Adipose tissue (tissue), 3 donors: ENCODE data around the gene PAGE4. TPM values are rescaled to one million over a fixed set of nuclear protein-coding genes. Genes with fewer than 3 reads are reported as not detected.

Source experiments
- H3K27ac ChIP-seq: one replicate; pipeline ENCODE4 v1.5.1; 2013; ENCODE audit warnings: low read depth, low read length
- WGBS, 3 donors: extraction: QIAGEN DNeasy Blood & Tissue Kit; methylation state at CpG; one replicate each; pipeline ENCODE4 v1.1.7; 2013; 5-methylcytosine and 5-hydroxymethylcytosine counted together
- polyA plus RNA-seq, 3 donors: library from polyadenylated mRNA; stranded (reverse); fragments of 200-250 nt; gene quantifications; one replicate each; pipeline ENCODE4 v1.2.3, GENCODE V29; 2013
- donor health status: healthy with polysubstance abuse.
- donor health status: Bipolar disorder and iron deficiency.
- donor health status: healthy.

PAGE4 gene, protein sequence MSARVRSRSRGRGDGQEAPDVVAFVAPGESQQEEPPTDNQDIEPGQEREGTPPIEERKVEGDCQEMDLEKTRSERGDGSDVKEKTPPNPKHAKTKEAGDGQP
- polyA plus RNA-seq, result not detected

DNA sequence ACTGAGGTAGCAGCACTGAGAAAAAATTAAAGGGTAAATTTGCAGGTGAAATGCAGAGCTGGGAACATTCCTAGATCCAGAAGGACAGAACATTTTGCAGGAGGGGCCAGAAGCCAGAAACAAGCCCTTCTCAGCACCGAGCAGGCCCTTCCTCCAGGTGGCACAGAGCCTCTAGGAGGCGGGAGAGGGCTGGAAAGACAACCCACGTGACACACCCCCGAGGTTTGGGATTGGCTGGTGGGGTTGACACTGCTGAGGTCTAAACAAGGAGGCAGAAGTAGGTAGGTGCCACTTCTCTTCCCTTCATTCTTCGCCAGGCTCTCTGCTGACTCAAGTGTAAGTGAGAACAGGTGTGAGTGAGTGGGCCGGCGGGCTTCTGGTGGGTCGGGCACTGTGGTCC lies at the start of gene PAGE4:
Gene PAGE4 (plus strand): TSS at position 288 of the 400 bp plus-strand sequence. CDS start 1,126 bp downstream, outside the sequence.
- H3K27ac ChIP-seq, result no peak within 1 kb of the TSS
- 72 to 90% (median 82%) methylated on average over 8 of the region's 8 CpGs for WGBS, 3 donors

DNA sequence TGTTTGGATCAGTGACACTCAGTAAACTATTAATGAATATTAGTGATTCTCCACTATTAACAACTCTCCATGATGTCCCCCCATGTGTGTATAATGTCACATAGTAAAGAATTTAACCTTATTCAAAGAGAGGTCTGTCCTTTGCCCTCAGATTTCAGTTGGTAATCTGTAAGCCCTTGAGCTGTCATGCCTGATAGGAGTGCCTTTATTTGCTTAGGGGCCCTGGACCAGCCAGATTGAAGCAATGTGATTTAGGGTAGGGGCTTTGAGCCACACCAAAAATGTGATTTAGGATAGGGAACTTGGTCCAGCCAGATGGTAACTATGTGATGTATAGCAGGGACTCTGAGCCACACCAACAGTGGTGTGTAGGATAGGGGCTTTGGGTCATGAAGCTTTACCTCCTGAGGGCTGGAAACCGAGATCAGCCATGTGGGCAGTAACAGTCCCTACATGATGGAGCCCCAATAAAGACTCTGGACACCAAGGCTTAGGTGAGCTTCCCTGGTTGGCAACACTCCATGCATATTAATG lies 44.3 kb upstream of the PAGE4 start:
- 64 to 90% (median 68%) methylated on average over 1 of the region's 1 CpG for WGBS, 3 donors
- no peak overlapping the region for H3K27ac ChIP-seq

DNA sequence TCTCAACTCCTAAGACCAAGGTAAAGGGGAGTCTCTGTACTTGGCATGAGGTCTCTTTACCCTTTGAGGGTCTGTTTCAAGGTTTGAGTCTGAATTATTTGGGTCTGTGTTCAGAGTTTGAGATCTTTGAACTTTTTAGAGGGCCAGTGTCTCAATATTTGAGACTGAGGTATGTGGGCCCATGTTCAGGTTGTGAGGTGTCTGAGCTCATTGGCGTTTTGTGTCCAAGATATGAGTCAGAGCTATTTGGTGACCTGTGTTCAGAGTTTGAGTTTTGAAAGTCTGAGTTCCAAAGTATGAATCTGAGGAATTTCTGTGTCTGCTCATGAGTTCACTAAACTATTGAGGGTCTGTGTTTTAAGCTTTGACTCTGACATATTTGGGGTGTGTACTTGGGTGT lies 36.7 kb upstream of the PAGE4 start:
- H3K27ac ChIP-seq, result no peak overlapping the region
- WGBS, 3 donors, result 43 to 74% (median 71%) methylated on average over 1 of the region's 1 CpG

DNA sequence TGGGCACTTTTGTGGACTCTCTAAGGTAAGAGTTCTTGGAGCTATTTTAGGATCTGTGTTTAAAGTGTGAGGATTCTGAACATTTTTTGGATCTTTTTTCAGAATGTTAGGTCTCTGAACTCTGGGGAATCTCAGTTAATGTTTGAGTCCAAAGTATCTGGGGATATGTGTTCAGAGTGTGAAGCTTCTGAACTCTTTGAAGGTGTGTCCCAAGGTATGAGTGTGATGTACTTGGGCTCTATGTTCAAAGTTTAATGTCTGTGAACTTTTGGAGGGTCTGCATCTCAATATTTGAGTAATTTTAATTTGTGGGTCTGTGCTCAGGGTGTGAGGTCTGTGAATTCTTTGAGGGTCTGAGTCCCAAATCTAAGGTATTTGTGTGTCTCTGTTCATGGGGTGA lies 35.4 kb upstream of the PAGE4 start:
- H3K27ac ChIP-seq, result no peak overlapping the region

DNA sequence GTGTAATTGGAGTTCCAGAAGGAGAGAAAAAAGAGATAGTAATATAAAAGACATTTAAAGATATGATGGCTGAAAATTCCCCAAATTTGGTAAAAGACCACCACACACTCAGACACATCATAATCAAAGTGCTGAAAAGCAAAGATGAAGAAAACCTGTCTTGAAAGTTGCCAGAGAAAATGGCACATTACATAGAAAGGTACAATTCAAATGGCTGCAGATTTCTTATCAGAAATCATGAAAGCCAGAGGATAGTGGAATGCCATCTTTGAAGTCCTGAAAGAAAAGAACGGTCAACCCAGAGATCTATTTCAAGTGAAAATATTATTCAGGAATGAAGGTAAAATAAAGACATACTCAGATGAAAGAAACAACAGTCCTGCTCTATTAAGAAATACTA lies 29.3 kb upstream of the PAGE4 start:
- H3K27ac ChIP-seq, result no peak overlapping the region
- 87 to 97% (median 95%) methylated on average over 1 of the region's 1 CpG for WGBS, 3 donors

DNA sequence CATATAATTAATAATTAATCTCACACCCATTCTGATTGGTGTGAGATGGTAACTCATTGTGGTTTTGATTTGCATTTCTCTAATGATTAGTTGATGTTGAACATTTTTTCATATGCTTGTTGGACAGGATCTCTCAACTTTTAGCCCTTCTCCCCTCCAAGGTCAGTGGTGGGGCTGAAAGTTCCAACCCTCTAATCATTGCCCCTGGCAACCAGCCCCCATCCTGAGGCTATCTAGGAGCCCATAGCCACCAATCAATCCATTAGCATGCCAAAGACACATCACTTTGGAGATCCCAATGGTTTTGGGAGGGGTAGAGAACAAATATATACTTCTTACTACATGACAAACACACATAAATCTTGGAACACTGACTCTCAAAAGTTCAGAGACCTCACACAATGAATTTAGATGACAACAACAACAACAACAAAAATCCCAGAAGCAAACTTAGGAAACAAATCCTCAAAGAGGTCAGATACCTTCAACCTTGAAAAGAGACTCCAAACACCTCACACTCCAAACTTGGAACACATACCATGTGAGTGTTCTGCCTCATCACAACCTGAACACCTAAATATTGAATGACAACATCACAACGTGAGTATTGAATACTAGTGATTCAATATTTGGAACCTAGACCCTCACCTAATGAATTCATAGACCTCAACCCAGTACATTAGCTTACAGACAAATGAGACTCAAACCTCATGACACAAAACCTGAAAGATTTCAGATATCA lies 19.0 kb upstream of the PAGE4 start:
- 39 to 83% (median 39%) methylated on average over 1 of the region's 1 CpG for WGBS, 3 donors

DNA sequence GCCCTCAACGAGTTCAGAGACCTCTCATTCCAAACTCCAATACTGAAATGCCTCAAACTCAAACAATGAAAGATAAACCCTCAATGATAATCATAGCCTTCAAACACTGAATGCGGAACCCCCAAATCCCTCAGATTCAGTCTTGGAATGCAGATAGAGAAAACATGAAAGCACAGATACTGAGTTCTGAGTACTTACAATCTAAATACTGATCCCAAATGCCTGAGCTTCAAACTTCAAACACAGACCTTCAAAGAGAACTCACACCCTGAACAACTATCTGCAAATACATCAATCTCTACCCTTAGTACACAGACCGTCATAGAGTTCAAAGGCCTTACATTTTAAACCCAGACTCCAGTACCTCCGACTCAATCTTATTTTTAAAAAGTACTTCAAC lies 16.9 kb upstream of the PAGE4 start:
- H3K27ac ChIP-seq, result no peak overlapping the region
- WGBS, 3 donors, result 40 to 62% (median 59%) methylated on average over 4 of the region's 4 CpGs

More for the DNA sequence above, 19.0 kb upstream of the PAGE4 start:
- H3K27ac ChIP-seq, result no peak overlapping the region

DNA sequence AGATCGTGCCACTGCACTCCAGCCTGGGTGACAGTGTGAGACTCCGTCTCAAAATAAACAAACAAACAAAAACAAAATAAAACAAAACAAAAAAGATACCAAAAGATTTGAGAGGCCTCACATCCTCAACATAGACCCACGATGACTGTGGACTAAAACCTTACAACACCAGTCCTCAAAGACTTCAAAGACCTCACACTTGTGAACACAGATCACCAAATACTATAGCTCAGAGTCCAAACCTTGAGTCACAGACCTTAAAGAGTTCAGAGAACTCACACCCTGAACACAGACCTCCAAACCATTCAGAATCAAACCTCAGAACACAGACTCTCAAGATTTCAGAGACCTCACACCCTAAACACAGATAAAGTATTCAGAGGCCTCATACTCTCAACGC lies 12.7 kb upstream of the PAGE4 start:
- WGBS, 3 donors, result 80 to 95% (median 83%) methylated on average over 4 of the region's 4 CpGs
- H3K27ac ChIP-seq, result no peak overlapping the region

DNA sequence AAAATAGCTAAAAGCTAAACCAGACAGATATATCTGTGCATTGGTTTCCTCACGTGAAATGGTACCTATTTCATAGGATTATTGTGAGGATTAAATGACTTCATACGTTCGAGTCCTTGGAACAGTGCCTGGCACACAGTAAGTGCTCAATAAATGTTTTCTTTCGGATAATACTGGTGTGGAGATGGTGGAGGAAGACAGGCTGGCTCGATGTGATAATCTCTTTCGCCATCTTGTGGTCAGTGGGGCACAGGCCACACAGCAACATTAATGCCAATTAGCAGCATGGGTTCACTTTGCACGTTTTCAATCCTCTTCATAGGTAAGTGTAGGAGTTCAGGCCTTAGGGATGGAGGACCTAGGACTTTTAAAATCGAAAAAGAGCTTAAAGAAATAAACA lies 9.3 kb downstream of the PAGE4 start:
- H3K27ac ChIP-seq, result no peak overlapping the region
- 12 to 24% (median 16%) methylated on average over 8 of the region's 8 CpGs for WGBS, 3 donors

DNA sequence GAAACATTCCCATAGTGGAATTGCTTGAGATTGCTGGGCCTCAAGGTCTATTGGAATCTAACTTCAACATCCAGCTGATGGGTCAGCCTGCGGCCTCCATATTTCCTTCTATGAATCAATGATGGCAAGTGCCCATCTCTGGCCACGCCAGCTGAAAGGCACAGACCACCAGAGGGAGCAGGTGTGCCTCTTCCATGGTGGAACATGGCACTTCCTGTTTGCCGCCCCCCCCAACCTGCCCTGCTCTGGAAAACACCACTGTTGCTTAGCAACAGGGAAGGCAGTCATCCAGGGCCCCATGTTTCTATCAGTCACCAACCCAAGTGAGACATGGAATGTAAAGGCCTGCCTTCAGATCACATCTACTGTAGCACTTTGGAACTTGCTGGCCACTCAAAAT lies 11.6 kb downstream of the PAGE4 start:
- no peak overlapping the region for H3K27ac ChIP-seq
- WGBS, 3 donors, result 42 to 45% (median 45%) methylated on average over 3 of the region's 3 CpGs

DNA sequence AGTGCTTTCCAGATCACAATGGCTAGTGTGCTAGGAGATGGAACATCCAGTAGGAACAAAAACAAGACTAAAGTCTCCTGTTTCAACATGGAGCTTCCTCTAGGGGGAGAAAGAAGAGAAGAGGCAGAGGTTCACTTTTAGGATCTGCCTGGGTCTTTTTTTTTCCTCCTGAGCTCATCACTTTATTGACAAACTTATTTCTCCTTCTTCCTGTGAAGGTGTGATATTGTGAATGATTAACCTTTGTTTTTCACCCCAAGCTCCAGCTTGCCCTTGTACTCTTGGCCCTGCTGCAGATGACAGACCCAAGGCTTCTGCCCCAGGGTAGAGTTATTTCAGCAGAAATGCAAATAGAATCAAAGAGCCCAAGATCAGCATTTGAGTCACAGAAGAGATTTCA lies 13.5 kb downstream of the PAGE4 start:
- H3K27ac ChIP-seq, result no peak overlapping the region

DNA sequence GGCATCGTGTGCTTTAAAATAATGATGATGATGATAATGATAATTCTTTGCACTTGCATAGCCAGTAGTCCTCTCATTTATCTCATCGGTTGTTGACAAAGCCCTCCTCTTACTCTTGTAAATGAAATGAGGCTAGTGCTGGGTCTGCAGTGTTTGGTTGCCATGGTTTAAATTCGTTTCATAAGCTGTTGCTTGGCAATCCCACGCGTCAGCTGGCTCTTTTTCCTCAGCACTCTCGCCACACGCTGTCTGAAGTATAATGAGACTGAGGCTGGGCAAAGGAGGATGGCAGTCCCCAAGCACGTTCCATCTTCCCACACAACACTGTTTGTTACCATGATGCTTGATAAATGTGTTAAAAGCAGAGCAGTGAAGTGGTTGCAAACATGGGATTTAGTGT lies 15.5 kb downstream of the PAGE4 start:
- H3K27ac ChIP-seq, result no peak overlapping the region
- WGBS, 3 donors, result 30 to 79% (median 56%) methylated on average over 8 of the region's 8 CpGs

DNA sequence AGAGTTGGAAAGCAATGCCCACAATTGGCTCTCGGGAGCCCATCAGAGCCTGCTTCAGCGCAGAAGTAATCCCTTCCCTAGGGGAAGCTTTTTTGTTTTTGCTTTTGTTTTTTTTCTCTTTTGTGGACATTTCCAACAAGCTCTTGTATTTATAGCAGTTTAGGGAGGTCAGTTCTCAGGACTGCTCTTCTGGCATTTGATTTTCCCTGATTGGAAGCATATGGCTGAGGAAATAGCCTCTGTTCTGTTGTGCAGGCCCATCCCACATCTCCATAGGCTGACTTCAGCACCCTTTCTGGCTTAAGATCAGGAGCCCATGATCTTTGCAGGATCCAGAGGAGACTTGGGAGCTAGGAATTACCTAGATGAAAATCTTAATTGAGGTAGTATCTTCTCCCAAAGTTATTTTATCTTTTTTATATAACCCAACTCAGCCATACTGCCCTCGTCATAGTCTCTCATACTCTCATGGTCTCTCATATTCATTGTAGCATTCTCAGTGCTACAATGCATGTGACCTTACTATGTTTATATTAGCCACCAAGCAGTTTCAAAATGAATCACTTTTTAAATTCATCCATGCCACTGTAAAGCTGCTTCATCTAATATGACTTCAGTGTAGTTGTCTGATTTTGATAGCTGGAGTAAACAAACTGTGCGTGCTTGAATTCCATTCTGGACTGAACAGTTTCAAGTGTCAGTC lies 16.7 kb downstream of the PAGE4 start:
- WGBS, 3 donors, result 73 to 86% (median 85%) methylated on average over 4 of the region's 4 CpGs

DNA sequence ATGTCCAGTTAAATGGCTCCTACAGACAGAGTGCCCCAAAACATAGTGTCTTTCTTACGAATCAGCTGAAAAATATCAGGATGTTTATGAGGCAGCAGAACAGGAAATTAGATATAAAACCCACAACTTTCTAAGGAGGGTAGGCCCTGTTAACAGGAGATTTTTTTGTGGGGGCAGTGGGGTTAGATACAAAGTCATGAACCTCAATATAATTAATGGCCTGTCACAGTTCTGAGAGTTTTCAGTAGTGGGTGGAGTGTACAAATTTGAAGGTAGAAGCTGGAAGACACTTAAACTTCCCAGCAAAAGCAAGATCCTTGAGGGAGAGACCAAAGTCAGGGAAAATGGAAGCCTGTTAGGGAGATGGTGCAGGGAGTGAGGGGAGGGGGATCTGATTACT lies 17.4 kb downstream of the PAGE4 start:
- WGBS, 3 donors, result 55 to 88% (median 66%) methylated on average over 1 of the region's 1 CpG
- no peak overlapping the region for H3K27ac ChIP-seq

More for the DNA sequence above, 16.7 kb downstream of the PAGE4 start:
- H3K27ac ChIP-seq, result no peak overlapping the region

DNA sequence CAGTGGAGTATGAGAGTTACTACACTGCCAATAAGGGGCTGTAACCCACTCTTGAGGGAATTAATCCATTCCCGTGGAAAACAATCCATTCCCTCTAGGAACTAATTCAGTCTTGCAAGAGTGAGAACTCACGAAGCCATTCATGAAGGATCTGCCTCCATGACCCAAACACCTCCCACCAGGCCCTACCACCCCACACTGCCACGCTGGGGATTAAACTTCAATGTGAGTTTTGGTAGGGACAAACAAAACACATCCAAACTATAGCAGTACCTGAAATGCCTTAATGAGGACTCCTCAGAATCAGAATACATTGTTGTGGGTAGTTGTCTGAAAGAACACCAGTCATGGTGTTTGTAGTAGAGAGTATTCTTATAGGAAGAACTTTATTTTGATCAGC lies 19.2 kb downstream of the PAGE4 start:
- WGBS, 3 donors, result 68 to 95% (median 82%) methylated on average over 3 of the region's 3 CpGs
- H3K27ac ChIP-seq, result no peak overlapping the region

DNA sequence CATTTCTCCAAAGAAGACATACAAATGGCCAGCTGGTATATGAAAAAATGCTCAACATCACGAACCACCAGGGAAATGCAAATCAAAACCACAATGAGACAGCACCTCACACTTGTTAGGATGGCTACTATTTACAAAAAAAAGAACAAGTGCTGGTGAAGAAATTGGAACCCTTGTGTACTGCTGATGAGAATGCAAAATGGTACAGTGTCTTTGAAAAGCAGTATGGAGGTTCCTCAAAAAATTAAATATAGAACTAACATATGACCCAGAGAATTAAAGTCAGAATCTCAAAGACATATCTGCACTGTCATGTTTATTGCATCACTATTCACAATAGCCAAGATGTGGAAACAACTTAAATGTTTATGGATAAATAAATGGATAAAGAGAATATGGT lies 20.9 kb downstream of the PAGE4 start:
- H3K27ac ChIP-seq, result no peak overlapping the region
- 31 to 81% (median 52%) methylated on average over 1 of the region's 1 CpG for WGBS, 3 donors

DNA sequence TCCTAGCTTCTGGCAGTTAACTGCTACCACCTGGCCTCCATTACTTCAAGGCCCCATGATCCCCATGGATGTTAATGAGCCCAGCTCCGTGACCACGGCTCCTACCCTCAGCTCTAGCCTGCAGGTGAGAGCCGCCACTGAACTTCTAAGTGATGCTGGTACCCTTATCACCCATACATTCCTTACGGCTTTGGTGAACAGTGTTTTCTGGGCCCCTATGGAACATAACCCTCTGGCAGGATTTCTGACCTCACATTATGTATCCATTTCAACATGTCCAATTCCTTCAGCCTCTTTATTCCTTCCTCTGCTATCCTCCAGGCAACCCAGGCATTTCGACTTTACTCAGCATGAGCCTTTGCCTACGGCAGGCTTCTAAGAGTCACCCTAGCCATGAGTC lies 24.6 kb downstream of the PAGE4 start:
- 74 to 95% (median 86%) methylated on average over 3 to 6 of the region's 6 CpGs for WGBS, 3 donors
- no peak overlapping the region for H3K27ac ChIP-seq

DNA sequence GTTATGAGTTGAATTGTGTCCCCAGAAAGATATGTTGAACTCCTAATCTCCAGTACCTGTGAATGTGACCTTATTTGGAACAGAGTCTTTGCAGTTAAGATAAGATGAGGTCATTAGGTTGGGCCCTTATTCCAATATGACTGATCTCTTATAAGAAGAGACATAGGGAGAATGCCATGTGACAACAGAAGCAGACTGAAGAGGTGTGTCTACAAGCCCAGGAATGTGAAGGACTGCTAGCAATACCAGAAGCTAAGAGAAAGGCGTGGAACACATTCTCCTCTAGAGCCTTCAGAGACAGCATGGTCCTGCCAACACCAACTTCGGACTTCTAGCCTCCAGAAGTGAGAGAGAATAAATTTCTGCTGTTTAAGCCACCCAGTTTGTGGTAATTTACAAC lies 27.7 kb downstream of the PAGE4 start:
- no peak overlapping the region for H3K27ac ChIP-seq
- WGBS, 3 donors, result 62 to 100% (median 89%) methylated on average over 2 of the region's 2 CpGs

DNA sequence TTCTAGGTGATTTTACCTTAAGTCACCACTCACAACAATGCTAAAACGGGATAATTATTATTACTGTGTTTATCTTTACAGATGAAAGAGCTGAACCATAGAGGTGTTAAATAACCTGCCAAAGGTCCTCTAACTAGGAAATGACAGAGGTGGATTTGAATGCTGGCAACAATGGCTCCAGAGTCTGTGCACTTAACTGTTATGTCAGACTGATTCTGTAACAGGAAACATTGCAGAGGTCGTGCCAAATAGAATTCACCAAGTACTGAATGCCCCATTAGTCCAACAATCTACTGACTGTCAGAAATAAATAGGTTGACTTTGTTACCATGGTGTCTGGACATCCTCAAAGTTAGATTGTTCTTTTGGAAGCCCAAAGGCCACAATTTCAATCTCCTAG lies 29.2 kb downstream of the PAGE4 start:
- no peak overlapping the region for H3K27ac ChIP-seq
- WGBS, 3 donors, result 39 to 50% (median 45%) methylated on average over 2 of the region's 2 CpGs

DNA sequence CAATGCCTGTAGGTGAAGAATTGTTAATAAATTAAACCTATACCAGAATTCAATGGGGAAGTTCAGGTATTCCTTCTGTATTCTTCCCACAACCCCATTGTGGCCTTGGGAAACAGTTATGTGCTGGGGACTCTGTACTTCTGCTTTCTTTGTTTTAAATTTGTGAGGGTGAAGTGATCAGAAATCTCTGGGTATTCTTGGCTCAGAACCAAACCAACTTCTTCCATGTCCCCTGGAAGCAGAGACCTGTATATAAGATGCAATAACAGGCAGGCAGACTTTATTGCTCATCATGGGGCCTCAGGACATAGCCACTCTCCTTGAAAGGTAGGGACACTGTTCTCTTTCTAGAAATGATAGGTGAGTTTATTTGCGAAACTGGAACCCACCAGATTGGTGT lies 30.4 kb downstream of the PAGE4 start:
- WGBS, 3 donors, result 87 to 97% (median 93%) methylated on average over 1 of the region's 1 CpG
- H3K27ac ChIP-seq, result no peak overlapping the region
